Nucleus accumbens (tissue), 56 donors: ENCODE measurements around the gene TRIM75.
"Not testable (repeated sequence)": the region's sequence is repeated elsewhere in the genome, so short reads cannot be mapped to it uniquely, and the experiment has no call there.

Experiments used
- DNase-seq, 56 donors: peaks; one replicate each; lab custom pipeline; 2025; lab: John Stamatoyannopoulos, UW

TRIM75 gene

DNA sequence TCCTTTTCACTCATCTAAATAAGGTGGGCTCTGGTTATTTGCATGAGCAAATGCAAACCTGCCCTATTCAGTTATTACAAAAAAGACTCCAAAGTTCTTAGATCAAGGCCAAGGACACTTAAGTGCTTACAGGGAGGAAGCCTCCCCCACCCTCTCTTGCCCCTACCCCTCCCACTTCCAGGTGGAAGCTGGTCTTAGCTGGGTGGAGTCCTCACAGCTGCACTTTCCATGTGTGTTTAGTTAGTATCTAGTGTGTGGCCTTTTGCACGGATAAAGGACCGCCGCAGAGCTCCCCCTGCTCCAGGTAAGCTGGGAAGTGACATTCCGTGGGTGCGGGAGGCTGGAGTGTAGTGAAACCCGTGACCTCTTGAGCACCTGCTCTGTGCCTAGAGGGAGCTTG lies at the start of gene TRIM75:
Gene TRIM75 (plus strand): TSS at position 222 of the 400 bp plus-strand sequence. CDS start 5,282 bp downstream, outside the sequence.
- DNase-seq, result no peak

DNA sequence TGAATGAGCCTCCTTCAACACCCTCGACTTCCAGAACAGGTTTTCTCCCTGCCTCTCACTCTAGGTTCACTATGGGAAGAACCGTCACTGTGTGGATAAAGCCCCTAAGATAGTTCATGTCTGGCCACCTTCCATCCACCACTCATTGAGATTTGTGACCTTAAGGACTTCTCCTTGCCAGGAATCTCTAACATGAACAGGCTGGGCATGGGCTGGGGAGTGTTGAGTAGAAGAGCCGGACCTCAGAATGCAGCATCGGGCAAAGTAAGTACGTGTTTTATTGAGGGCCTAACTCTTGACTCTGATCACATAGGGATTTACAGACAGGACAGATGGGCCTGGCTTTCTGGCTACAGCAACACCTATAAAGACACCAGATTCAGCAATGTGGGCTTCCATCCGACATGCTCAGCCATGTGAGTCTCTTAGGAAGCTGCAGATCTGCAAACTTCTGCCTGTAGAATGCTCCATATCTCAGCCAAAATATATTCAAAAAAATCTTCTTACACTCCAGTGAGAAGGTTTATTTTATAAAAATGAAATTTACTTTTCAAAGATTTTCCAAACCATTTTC lies 48.2 kb upstream of the TRIM75 start:
- DNase-seq, result no peak

DNA sequence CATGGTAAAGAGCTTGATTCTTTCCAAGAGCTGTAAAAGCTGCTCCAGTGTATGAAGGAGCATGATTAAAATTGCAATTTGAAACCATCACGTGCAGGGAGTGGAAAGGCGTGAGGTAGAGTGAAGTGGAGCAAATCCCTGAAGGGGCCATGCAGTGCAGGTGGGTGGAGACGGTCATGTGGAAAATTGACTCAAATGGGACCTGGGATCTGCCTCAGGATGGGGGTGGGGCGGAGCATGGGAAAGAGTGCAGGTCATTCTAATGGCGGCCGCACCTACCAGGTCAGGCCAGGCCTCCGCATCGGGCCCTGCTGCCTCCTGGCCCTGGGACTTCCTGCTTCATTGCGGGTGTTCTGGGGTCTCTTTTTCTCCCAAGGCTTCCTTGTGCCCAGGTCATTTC lies 47.2 kb upstream of the TRIM75 start:
- DNase-seq, result no peak

DNA sequence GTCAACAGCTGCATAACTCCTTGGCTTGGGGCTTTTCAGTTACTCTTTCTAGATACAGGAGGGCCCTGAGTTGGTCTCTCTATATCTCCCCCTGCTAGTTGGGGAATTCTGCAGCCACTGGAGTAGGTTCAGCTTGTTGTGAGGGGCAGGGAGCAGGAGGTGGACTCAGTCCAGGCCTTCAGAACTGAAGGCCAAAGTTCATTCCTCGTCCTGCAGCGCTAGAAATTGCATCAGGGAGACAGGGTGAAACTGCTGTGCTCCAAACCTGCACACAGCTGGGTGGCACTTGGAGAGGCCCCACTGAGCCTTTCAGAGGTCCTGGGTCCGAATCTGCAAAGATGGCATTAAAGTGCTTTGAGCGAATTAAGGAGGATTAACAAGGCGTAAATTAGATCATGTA lies 46.8 kb upstream of the TRIM75 start:
- DNase-seq, result no peak

DNA sequence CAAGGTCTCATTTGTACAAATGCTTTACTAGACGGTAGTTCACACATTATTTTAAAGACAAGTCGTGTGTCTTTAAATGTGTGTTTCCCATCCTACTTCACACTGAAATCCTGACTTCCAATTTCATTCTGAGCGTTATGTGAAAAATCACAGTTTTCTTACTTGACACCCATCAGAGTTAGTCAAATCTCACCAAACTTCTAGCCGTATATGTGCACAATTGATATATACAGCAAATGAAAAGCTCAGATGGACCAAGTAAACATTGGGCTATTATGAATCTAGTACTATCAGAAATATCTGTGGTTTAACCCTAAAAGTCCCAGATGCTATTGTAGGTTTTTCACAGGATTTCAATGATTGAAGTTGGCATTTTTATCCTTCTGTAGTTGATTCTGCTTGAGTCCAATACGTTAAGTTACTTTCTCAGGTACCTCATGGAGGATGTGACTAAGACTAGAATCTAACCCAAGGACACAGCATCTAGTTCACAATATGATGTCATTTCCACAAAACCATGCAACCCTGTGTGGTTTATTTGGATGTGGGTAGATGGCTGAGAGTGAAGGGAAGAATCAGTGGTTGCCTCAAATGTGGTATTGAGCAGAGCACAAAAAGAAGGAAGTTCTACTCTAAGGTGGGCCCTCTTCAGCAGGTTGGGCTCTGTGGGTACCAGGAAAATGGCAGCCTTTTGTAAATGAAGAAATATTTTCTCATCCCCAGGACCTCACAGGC lies 44.0 kb upstream of the TRIM75 start:
- DNase-seq, result no peak

DNA sequence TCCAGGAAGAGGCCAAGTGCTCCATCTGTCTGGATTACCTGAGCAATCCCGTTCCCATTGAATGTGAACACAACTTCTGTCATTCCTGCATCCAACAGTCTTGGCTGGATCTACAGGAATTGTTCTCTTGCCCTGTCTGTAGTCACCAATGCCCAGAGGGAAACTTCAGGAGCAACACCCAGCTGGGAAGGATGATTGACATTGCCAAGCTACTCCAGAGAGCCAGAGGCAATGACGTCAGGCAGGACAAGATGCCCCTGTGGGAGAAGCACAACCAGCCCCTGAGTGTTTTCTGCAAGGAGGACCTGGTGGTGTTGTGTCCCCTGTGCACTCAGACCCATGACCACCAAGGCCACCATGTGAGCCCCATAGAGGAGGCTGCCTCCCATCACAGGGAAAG lies 43.2 kb upstream of the TRIM75 start:
- no peak for DNase-seq

DNA sequence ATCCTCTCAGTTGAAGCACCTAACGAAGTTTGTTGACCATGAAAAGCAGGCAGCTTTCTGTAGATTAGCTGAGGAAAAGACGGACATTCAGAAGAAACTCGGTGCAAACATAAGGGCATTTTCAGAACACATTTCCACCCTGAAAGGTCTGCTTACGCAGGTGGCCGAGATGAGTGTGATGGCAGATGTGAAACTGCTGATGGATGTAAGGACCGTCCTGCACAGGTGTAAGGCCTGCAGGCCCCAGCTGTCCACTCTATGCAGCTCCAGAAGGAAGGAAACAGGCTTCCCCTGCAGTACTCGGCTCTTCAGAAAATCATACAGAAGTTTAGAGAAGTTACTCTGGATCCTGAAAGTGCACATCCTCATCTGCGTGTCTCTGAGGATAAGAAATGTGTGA lies 42.7 kb upstream of the TRIM75 start:
- no peak for DNase-seq

DNA sequence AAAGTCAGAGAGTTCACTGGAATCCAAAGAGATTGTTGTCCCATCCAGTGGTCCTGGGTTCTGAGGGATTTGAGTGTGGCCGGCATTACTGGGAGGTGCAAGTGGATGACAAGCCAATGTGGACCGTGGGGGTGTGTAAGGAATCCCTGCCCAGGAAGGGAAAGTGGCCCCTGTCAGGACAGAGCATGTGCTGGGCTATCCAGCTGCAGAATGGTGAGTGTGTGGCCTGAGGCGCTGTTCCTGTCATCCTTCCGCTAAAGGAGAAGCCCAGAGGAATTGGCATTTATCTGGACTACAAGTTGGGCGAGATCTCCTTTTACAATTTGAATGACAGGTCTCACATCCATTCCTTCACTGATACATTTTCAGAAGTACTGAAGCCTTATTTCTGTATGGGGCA lies 42.3 kb upstream of the TRIM75 start:
- no peak for DNase-seq

DNA sequence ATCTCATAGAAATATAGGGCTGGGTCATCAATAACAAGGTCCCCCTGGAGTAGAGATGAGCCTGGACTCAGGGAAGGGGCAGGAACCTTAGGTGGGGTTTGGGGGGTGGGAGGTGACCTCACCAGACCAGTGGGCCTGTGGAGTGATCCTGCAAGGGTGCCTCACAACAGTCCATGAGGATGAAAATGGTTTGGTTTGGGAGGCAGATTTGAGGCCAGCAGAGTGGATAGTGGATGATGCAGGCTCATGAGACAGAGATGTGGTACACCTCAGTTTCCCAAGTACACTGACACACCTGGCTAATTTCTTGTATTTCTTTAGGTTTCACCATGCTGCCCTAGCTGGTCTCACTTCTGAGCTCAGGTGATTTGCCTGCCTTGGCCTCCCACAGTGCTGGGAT lies 40.0 kb upstream of the TRIM75 start:
- no peak for DNase-seq

DNA sequence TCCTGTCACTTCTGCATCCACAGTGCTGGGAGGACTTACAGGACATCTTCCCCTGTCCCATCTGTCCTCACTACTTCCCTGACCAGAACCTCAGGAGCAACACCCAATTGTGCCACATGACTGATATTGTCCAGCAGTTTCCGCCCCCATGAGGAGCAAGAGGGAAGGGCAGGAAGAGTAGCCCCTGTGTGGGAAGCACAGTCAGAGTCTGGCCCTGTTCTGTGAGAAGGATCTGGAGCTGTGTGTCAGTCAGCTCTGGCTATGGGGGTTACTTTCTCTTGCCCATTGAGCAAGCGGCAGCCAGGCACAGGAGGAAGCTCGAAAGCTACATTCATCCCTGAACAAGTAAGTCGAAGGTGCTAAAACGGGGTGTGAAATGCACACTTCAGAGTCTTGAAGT lies 36.7 kb upstream of the TRIM75 start:
- no peak for DNase-seq

DNA sequence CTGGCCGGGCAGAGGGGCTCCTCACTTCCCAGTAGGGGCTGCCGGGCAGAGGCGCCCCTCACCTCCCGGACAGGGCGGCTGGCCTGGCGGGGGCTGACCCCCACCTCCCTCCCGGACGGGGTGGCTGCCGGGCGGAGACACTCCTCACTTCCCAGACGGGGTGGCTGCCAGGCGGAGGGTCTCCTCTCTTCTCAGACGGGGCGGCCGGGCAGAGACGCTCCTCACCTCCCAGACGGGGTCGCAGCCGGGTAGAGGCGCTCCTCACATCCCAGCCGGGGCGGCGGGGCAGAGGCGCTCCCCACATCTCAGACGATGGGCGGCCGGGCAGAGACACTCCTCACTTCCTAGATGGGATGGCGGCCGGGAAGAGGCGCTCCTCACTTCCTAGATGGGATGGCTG lies 33.7 kb upstream of the TRIM75 start:
- not testable (repeated sequence) for DNase-seq

DNA sequence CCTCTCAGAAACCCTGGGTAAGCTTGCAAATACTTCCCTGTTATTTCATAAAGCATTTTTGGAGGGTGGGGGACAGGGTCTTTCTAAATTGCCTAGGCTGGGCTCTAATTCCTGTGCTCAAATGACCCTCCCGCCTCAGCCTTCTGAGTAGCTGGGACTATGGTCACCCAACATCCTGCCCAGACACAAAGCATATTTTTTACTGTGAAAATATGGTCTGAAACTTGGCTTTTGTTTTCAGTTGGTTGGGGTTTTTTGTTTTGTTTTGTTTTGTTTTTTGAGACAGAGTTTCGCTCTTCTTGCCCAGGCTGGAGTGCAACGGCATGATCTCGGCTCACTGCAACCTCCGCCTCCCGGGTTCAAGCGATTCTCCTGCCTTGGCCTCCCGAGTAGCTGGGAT lies 27.9 kb upstream of the TRIM75 start:
- not testable (repeated sequence) for DNase-seq

DNA sequence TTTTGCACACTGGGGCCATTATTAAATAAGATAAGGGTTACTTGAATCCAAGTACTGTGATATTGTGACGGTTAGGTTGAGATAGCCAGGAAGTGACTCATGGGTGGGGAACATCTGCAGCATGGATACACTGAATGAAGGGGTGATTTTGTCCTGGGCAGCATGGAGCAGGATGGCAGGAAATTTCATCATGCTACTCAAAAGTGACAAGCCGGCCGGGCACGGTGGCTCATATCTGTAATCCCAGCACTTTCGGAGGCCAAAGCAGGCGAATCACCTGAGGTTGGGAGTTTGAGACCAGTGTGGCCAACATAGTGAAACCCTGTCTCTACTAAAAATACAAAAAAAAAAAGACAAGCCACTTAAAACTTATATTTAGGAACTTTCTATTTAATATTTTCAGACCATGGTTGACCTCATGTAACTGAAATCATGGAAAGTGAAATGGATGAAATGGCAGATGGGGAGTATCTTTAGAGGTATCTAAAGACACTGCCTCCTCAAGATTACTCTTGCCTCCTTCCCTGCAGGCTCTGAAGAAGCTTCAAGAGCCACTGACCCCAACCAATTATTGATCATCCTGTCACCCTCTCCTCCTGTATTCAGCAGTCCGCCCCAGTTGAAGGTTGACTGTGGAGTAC lies 25.8 kb upstream of the TRIM75 start:
- peak in 13 of 56 donors; percentile 5 to 44 (median 15) for DNase-seq

DNA sequence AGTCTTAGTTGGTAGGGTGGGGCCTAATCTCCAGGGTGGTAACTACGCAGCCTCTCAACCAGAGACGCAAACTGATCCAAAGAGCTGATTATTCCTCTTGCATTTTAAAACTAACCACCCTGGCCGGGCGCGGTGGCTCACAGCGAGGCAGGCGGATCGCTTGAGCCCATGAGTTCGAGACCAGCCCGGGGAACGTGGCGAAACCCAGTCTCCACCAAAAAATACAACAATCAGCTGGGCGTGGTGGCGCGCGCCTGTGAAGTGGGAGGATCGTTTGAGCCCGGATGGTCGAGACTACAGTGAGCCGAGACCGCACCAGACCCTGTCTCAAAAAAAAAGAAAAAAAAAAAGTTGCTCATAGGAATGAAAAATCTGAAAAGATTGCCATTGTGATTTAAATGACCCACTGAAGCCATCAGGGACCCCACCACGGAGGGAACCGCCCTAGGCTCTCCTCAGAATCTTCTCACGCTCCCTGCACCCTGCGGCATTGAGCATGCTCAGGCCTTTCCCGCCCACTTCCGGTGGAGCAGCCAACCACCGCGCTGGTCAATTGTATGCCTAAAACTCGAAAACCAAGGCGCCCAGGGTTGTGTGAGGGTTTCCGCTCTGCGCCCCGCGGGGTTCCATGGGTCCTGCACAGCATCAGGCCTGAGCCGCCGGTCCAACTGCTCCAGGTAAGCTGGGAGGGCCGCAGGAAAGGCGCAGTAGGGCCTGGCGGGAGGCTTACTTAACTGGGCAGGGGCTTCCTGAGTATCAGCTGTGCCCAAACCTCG lies 22.0 kb upstream of the TRIM75 start, which contains the start of gene TRIM60:
Gene TRIM60 (plus strand): TSS at position 564 of the 776 bp plus-strand sequence. CDS start 8,074 bp downstream, outside the sequence.
- DNase-seq, result no peak

DNA sequence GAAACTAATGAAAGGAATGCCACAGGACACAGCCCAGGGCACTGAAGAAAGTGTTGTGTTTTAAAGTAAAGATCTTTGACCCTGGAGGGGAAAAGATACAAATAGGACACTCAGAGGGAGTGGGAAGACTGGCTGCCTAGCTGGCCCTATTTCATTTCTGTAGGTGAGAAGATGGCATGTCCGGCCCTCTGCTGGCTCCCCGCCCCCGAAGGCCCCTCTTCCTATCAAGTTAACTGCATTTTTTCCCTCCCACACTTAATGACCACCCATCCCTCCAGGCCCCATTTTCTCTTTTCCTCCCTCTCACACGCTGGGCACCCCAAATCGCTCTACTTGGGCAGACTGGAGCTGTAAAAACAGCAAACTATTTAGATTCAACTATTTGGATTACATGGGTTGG lies 5.5 kb upstream of the TRIM75 start:
- no peak for DNase-seq

DNA sequence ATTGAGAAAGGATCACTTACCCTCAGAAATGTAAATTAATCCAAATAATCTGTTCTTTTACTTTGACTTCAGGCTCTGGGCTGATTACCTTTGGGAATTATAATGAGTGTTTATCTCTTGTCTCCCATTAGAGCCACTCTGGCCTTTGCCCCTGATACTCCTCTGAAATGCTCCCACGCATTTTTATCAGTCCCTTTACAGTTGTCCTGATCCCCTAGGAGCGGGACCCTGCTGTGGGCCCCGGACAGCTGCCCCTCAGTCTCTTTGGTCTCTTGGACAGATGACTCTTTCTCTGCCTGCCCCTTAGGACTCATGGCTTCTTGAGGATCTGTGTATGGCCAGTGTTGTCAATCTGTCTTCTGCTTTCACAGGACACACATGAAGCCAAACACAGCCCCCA lies 1.0 kb upstream of the TRIM75 start:
- DNase-seq, result no peak

DNA sequence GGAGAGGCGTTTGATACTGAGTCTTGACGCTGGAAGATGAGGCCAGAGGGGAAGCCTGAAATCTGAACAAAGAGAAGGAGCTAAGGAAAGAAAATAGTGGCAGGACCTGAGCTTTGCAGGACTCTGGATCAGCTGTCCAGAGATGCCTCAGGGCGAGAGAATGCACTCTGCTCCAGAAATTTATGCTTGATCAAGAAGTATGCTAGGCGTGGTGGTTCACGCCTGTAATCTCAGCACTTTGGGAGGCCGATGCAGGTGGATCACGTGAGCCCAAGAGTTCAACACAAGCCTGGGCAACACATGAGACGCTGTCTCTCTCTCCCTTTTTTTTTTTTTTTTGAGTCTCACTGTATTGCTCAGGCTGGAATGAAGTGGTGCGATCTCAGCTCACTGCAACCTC lies 1.9 kb downstream of the TRIM75 start:
- DNase-seq, result no peak

DNA sequence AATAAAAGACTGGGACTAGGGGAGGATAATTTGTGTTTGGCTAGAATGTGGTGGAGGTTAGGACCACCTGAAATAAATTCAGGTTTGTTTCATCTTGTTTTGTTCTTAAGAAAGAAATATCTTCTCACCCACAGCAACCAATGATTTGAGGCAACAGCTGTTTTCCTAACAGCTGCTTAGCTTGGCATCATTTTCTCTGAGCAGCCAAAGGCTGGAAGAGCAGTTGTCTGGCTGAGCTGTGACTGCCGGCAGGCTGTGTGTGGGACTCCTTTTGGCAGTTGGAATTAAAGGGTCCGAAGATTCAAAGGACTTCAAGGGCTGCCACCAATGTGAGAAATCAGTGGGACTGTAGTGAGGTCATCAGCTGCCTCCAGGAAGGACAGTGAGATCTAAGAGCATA lies 5.0 kb downstream of the TRIM75 start:
- peak in 1 of 56 donors; percentile 3 for DNase-seq

DNA sequence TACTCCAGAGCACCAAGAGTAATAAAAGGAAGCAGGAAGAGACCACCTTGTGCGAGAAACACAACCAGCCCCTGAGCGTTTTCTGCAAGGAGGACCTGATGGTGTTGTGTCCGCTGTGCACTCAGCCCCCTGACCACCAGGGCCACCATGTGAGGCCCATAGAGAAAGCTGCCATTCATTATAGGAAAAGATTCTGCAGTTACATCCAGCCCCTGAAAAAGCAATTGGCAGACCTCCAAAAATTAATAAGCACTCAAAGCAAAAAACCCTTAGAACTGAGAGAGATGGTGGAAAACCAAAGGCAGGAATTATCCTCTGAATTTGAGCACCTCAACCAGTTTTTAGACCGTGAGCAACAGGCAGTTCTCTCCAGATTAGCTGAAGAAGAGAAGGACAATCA lies 5.7 kb downstream of the TRIM75 start:
- no peak for DNase-seq

DNA sequence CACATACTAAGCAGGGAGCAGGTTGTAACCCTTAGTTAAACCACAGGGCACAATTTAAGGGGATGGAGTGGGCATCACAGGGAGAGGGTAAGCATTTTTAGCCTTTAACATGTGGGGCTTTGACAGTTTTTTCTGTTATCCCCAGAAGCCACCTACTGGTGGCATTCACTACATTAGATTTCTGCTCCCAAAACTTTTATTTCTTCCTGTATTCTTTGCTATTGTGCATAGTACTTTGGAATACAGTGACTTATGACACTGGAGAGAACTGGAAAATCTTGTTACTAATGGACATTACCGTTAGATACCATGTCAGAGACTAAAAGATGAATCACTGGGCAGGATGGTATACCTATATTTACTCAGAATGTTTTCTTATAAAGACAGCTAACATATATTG lies 7.3 kb downstream of the TRIM75 start:
- no peak for DNase-seq

DNA sequence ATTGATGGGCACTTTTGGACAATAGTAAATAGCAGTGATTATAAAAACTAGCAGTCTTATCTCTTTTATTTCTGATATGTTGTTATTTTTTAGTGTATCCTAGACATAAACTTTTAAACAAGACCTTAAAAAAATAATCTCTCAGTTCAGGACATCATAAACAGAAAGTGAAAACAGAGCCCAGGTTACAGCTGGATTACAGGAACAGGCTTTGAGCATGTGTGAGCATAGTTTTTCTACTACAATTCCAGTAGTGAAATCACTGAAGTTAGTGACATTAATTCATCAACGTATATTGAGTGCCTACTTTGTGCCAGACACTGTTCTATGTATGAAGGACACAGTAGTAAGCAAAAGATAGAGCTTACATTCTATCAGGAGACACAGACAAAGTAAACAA lies 16.9 kb downstream of the TRIM75 start:
- DNase-seq, result no peak
